BE2C (cell line): Measurements from ENCODE around the gene DYNLRB1.

ENCODE experiments used
- DNase-seq: peaks from one replicate; pipeline ENCODE4 v3.0.0-alpha.2; 2020
- H3K27me3 ChIP-seq: fragments of 250-450 bp; sonication (Bioruptor Pico); 2 replicates; pipeline ENCODE4 v1.5.1; 2020; ENCODE audit warnings: mild to moderate bottlenecking
- H3K36me3 ChIP-seq: fragments of 250-450 bp; sonication (Bioruptor Pico); 2 replicates; pipeline ENCODE4 v1.5.1; 2020; ENCODE audit warnings: mild to moderate bottlenecking
- H3K4me1 ChIP-seq: fragments of 250-450 bp; sonication (Bioruptor Pico); 2 replicates; pipeline ENCODE4 v1.5.1; 2020
- H3K4me3 ChIP-seq: 2 replicates; pipeline ENCODE4 v1.5.1; 2011; ENCODE audit warnings: low read depth, low read length
- H3K9me3 ChIP-seq: fragments of 250-450 bp; sonication (Bioruptor Pico); 2 replicates; pipeline ENCODE4 v1.5.1; 2020
- TF ChIP-seq, protein P1 (sequence below): IDR thresholded peaks from 2 replicates; pipeline ENCODE4 v1.5.1; 2012; ENCODE audit warnings: mild to moderate bottlenecking, low read depth, low read length

The DYNLRB1 gene

DNA sequence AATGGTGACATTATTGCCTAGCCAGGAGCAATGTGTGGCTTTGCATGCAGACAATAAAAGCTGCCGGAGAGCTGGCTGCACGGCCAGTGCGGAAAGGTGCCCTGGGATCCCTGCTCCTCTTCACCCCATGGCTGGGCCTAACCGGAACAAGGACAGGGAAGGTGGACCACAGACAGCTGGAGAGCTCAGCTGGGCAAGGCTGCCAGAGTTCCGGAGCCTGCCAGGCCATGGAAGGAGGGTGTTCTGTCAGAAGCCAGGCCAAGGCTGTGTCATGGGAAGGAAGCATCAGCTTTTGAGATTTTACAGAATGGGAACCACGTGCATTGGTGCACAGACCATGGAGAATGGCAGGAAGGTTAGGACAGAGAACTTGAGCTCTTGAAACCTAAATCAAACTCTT is 67.3 kb downstream of the DYNLRB1 start:
- H3K4me1 ChIP-seq: no peaks in the 10 kb centered on the region
- no peak for DNase-seq
- no peak overlapping the region for H3K4me3 ChIP-seq
- H3K27me3 ChIP-seq: no peaks in the 10 kb centered on the region
- H3K9me3 ChIP-seq: no peaks in the 10 kb centered on the region
- H3K36me3 ChIP-seq: peaks cover 4% of the 10 kb centered on the region; the same call in 1 of the 2 replicates
- TF ChIP-seq, protein P1, sequence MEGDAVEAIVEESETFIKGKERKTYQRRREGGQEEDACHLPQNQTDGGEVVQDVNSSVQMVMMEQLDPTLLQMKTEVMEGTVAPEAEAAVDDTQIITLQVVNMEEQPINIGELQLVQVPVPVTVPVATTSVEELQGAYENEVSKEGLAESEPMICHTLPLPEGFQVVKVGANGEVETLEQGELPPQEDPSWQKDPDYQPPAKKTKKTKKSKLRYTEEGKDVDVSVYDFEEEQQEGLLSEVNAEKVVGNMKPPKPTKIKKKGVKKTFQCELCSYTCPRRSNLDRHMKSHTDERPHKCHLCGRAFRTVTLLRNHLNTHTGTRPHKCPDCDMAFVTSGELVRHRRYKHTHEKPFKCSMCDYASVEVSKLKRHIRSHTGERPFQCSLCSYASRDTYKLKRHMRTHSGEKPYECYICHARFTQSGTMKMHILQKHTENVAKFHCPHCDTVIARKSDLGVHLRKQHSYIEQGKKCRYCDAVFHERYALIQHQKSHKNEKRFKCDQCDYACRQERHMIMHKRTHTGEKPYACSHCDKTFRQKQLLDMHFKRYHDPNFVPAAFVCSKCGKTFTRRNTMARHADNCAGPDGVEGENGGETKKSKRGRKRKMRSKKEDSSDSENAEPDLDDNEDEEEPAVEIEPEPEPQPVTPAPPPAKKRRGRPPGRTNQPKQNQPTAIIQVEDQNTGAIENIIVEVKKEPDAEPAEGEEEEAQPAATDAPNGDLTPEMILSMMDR: no peak

DNA sequence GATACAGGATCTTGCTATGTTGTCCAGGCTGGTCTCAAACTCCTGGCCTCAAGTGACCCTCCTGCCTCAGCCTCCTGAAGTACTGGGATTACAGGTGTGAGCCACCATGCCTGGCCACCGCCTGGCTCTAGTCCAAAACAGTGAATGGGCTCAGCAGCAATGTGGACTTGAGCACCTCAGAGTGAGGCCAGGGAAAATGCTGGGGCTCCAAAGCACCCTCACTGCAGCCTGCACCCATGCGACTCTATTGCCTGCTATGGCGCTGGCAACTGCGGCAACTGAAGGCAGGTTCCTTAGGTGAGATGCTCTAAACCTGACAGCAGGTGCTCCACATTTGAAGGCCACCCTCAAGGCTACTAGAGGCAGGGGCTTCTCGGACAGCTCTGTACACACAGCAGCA is 68.8 kb downstream of the DYNLRB1 start:
- H3K9me3 ChIP-seq: no peaks in the 10 kb centered on the region

DNA sequence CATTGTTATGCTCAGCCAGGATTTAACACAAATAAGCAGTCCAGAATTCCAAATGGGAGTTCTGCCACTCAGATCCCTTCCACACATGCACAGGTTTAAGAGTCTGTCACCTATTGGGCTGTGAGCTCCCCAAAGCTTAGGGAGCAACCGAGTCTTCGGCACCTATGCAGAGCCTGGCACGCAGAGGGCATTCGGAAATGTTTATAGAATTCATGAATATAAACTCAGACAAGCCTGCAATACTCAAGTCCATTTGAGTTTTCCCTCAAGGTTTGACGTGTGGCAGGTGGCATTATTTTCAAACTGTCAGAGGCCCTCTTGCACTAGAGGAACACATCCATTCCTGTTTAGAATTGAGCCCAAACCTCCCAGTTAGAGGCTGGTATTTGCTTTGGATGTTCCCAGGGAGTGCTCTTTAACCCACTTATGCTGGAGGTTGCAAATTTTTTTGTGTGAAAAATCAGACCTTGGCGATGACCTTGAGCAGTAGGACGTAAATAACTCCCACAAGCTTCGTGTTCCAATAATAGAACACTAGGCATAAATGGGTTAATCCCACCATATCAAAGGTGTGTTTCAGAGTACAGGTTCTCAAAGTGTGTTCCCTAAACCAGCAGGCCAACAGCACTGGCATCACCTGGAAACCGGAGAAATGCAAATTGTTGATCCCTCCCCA is 70.4 kb downstream of the DYNLRB1 start:
- Histone ChIP-seq H3K9me3 (no peaks in the 10 kb centered on the region), H3K27me3 (no peaks in the 10 kb centered on the region), H3K36me3 (peaks cover 4% of the 10 kb centered on the region; the same call in 1 of the 2 replicates), H3K4me3 (no peak overlapping the region), H3K4me1 (no peaks in the 10 kb centered on the region)
- TF ChIP-seq, protein P1: no peak
- DNase-seq: no peak

More for the DNA sequence above, 68.8 kb downstream of the DYNLRB1 start:
- Histone ChIP-seq H3K4me3 (no peak overlapping the region), H3K4me1 (no peaks in the 10 kb centered on the region), H3K36me3 (peaks cover 4% of the 10 kb centered on the region; the same call in 1 of the 2 replicates), H3K27me3 (no peaks in the 10 kb centered on the region)
- no peak for DNase-seq
- TF ChIP-seq, protein P1: no peak
